Lower leg skin (tissue), 3 donors: Measurements from ENCODE around the gene SNRNP27.

Experiments
- CTCF ChIP-seq, 3 donors: fragments of 450-650 bp; IDR thresholded peaks; one replicate each; pipeline ENCODE4 v1.5.1; 2016; ENCODE audit warnings: antibody characterized with exemption in 3 of 3, mild to moderate bottlenecking in 3 of 3, moderate library complexity in 2 of 3
- POLR2A ChIP-seq, 2 donors: fragments of 450-650 bp; IDR thresholded peaks; one replicate each; pipeline ENCODE4 v1.6.1; 2016 to 2017; ENCODE audit warnings: antibody characterized with exemption in 2 of 2, mild to moderate bottlenecking in 1 of 2, moderate library complexity in 1 of 2

GRCh38 chr2:69936906-69937305, 43.1 kb downstream of the SNRNP27 start:
- TF ChIP-seq POLR2A (IDR thresholded peaks at IDR 0.05) (no peak), CTCF (IDR thresholded peaks at IDR 0.05) (no peak)
